Caco-2 (cell line): Measurements from ENCODE around the gene LMO7. TPM values are rescaled to one million over a fixed set of nuclear protein-coding genes. Genes with fewer than 3 reads are reported as not detected.
A peak's percentile ranks its signal among the peaks of the same experiment; 100 is the strongest.
"Not testable (repeated sequence)": the region's sequence is repeated elsewhere in the genome, so short reads cannot be mapped to it uniquely, and the experiment has no call there.

Experiments used
- BruUV-seq: library from RNA; stranded (reverse); fragments of 400-500 nt; replicated peaks from 2 replicates; lab custom pipeline; 2021; lab: Mats Ljungman, UMichigan
- CTCF ChIA-PET: fragments of 300-600 bp; sonication (Branson Sonifier 250); formaldehyde crosslinking; loops from one replicate; lab custom pipeline; 2022; ENCODE audit warnings: antibody characterized with exemption; lab: Charles Lee
- POLR2A ChIA-PET: fragments of 300-600 bp; sonication (Branson Sonifier 250); formaldehyde crosslinking; loops from one replicate; lab custom pipeline; 2022; ENCODE audit warnings: antibody characterized with exemption; lab: Charles Lee
- DNase-seq, 2 experiments: peaks; one replicate each; pipeline versions ENCODE4 v3.0.0 to v3.0.0-alpha.2; 2020 to 2022
- H3K27me3 ChIP-seq: replicated peaks from 2 replicates; pipeline ENCODE4 v1.6.0; 2011; ENCODE audit warnings: low read length; ENCODE audit not compliant: control insufficient read depth, insufficient read depth
- H3K36me3 ChIP-seq: 2 replicates; pipeline ENCODE4 v1.5.1; 2011; ENCODE audit warnings: low read length; ENCODE audit not compliant: control insufficient read depth, insufficient read depth
- H3K4me1 ChIP-seq: fragments of 250-450 bp; sonication (Bioruptor Pico); 2 replicates; pipeline ENCODE4 v1.5.1; 2020; ENCODE audit warnings: mild to moderate bottlenecking
- H3K4me3 ChIP-seq: 2 replicates; pipeline ENCODE4 v1.5.1; 2011; ENCODE audit warnings: low read depth, mild to moderate bottlenecking, control low read depth, low read length
- H3K9me3 ChIP-seq: fragments of 250-450 bp; sonication (Bioruptor Pico); 2 replicates; pipeline ENCODE4 v1.5.1; 2020; ENCODE audit warnings: mild to moderate bottlenecking, moderate library complexity
- H3K27ac Mint-ChIP-seq: one replicate; pipeline ENCODE4 v1.8.0; 2022; ENCODE audit warnings: mixed read lengths; ENCODE audit not compliant: unreplicated experiment
- H3K27me3 Mint-ChIP-seq: one replicate; pipeline ENCODE4 v1.8.0; 2022; ENCODE audit warnings: mixed read lengths; ENCODE audit not compliant: insufficient read depth, unreplicated experiment
- H3K36me3 Mint-ChIP-seq: one replicate; pipeline ENCODE4 v1.8.0; 2022; ENCODE audit warnings: mild to moderate bottlenecking, mixed read lengths; ENCODE audit not compliant: insufficient read depth, unreplicated experiment
- H3K4me1 Mint-ChIP-seq: one replicate; pipeline ENCODE4 v1.8.0; 2022; ENCODE audit warnings: low read depth, mixed read lengths; ENCODE audit not compliant: unreplicated experiment
- H3K4me3 Mint-ChIP-seq: one replicate; pipeline ENCODE4 v1.8.0; 2022; ENCODE audit warnings: mild to moderate bottlenecking, moderate library complexity, mixed read lengths; ENCODE audit not compliant: unreplicated experiment
- H3K9me3 Mint-ChIP-seq: one replicate; pipeline ENCODE4 v1.8.0; 2022; ENCODE audit warnings: mixed read lengths; ENCODE audit not compliant: unreplicated experiment
- CTCF ChIP-seq, 2 experiments: fragments of 200-600 bp in 1 of 2; IDR thresholded peaks; 1 replicate in 1 of 2; 2 replicates in 1 of 2; pipeline versions ENCODE4 v1.5.1 to v1.8.0; 2011 to 2022; ENCODE audit warnings: antibody characterized with exemption in 1 of 2, control low read depth in 1 of 2, inconsistent platforms in 1 of 2, low read depth in 1 of 2, low read length in 1 of 2, mild to moderate bottlenecking in 1 of 2, moderate library complexity in 1 of 2; ENCODE audit not compliant: insufficient read depth in 1 of 2, severe bottlenecking in 1 of 2, unreplicated experiment in 1 of 2
- intact Hi-C: fragments of 100-400 bp; cut with micrococcal nuclease; formaldehyde crosslinking; loops from one replicate; pipeline ENCODE4 v1.10.0; 2022; ENCODE audit not compliant: unreplicated experiment
- total RNA-seq: library from RNA; stranded (reverse); gene quantifications from 2 replicates; pipeline ENCODE4 v1.2.3, GENCODE V29; 2022

LMO7 gene
- total RNA-seq, 1 experiment from 2014 or later: 209 TPM

- H3K9me3 Mint-ChIP-seq: peaks cover 8% of the 10 kb centered on the region
- no peak for TF ChIP-seq CTCF (IDR thresholded peaks at IDR 0.05; ENCODE audit: insufficient read depth in 1 of 2, low read depth in 1 of 2, low read length in 1 of 2, severe bottlenecking in 1 of 2, unreplicated experiment in 1 of 2)
- Histone ChIP-seq H3K36me3 (no peaks in the 10 kb centered on the region), H3K4me3 (no peak overlapping the region), H3K27me3 (no peaks in the 10 kb centered on the region), H3K4me1 (peaks cover 33% of the 10 kb centered on the region), H3K9me3 (no peaks in the 10 kb centered on the region)
- H3K27ac Mint-ChIP-seq: peak overlapping the region; percentile 6
- intact Hi-C loops: loop anchor here (1.0 to 2.0 kb wide), 2 partner anchors 35 to 67 kb away; no protein-coding TSS in a partner anchor
- no TSS peak for BruUV-seq
- no peaks in the 10 kb centered on the region for H3K36me3 Mint-ChIP-seq
- DNase-seq: peak in 1 of 2 experiments; percentile 22
- POLR2A ChIA-PET: interaction anchor here (0.6 kb wide), 1 partner anchor 19 kb away, joined by 4 read pairs; no protein-coding TSS in a partner anchor
- H3K27me3 Mint-ChIP-seq: no peaks in the 10 kb centered on the region
- H3K4me1 Mint-ChIP-seq: peaks cover 20% of the 10 kb centered on the region
- no peak overlapping the region for H3K4me3 Mint-ChIP-seq
- CTCF ChIA-PET: interaction anchor here (0.6 to 0.8 kb wide), 2 partner anchors 30 to 79 kb away, joined by 3 to 6 read pairs; no protein-coding TSS in a partner anchor
These were observed 89.6 kb downstream of the LMO7 start for GRCh38 chr13:75725736-75726135.

DNA sequence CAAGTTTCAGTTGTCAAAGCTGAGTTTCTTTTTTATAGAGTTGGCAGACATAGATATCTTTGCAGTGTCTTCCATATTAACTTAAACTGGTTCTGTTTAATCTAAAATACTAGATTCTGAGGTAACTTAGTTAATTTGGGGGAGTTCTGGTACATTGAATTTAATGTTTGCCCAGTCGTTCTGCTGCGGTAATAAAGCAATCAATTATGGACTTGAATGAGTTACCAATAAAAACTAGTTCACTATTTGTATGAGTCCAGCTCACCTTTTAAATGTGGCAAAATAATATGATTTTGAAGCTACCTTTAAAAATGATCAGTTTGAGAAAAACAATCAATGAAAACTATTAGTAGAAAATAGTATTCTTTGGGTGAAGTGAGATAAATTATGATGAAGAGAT, 90.2 kb downstream of the LMO7 start:
- no peak for DNase-seq

GRCh38 chr13:75733113-75733512, 97.0 kb downstream of the LMO7 start:
- H3K4me1 Mint-ChIP-seq, H3K36me3 ChIP-seq, DNase-seq, CTCF ChIA-PET, H3K27me3 Mint-ChIP-seq, H3K27me3 ChIP-seq, H3K27ac Mint-ChIP-seq, H3K4me3 Mint-ChIP-seq, H3K4me1 ChIP-seq, H3K9me3 ChIP-seq, H3K4me3 ChIP-seq, intact Hi-C loops, BruUV-seq, POLR2A ChIA-PET: not testable (repeated sequence)
- Mint-ChIP-seq H3K36me3 (peaks cover 12% of the 10 kb centered on the region), H3K9me3 (peaks cover 26% of the 10 kb centered on the region)

More for the DNA sequence above, 90.2 kb downstream of the LMO7 start:
- Mint-ChIP-seq H3K27ac (no peak overlapping the region), H3K4me1 (peaks cover 20% of the 10 kb centered on the region), H3K36me3 (no peaks in the 10 kb centered on the region), H3K9me3 (peaks cover 12% of the 10 kb centered on the region), H3K27me3 (no peaks in the 10 kb centered on the region), H3K4me3 (no peak overlapping the region)
- intact Hi-C loops: no loop called here
- no peaks in the 10 kb centered on the region for H3K9me3 ChIP-seq
- BruUV-seq: no TSS peak
- no peaks in the 10 kb centered on the region for H3K27me3 ChIP-seq
- no peaks in the 10 kb centered on the region for H3K36me3 ChIP-seq
- no peak overlapping the region for H3K4me3 ChIP-seq
- POLR2A ChIA-PET: interaction anchor here (0.6 kb wide), 1 partner anchor 19 kb away, joined by 4 read pairs; no protein-coding TSS in a partner anchor
- no peak for TF ChIP-seq CTCF (IDR thresholded peaks at IDR 0.05; ENCODE audit: insufficient read depth in 1 of 2, low read depth in 1 of 2, low read length in 1 of 2, severe bottlenecking in 1 of 2, unreplicated experiment in 1 of 2)
- peaks cover 33% of the 10 kb centered on the region for H3K4me1 ChIP-seq
- CTCF ChIA-PET: interaction anchor here (0.6 to 0.8 kb wide), 2 partner anchors 30 to 78 kb away, joined by 3 to 6 read pairs; no protein-coding TSS in a partner anchor
